Right lung (tissue), 10 donors: ENCODE results near the gene TPH2. TPM values are rescaled to one million over a fixed set of nuclear protein-coding genes. Genes with fewer than 3 reads are reported as not detected.

Experiments
- DNase-seq, 2 donors: peaks; one replicate each; pipeline ENCODE4 v3.0.0-alpha.2; 2013
- long read RNA-seq, 8 donors: transcript quantifications; one replicate each; lab custom pipeline, GENCODE V29; 2026
- polyA plus RNA-seq, 5 donors: library from polyadenylated mRNA; unstranded; fragments of 120-200 nt; gene quantifications; one replicate each; pipeline versions ENCODE4 v1.2.1 to v1.2.3, GENCODE V29; 2013; ENCODE audit warnings: inconsistent platforms in 1 of 5, low replicate concordance in 1 of 5; ENCODE audit not compliant: insufficient read length in 5 of 5, insufficient read depth in 1 of 5

Gene TPH2
- polyA plus RNA-seq = under 1 TPM in 4 of 5 donors, not detected in 1; 0.13 to 0.35 (median 0.20) TPM
- long read RNA-seq, donor 1 = 0 reads
- long read RNA-seq, donor 2 = 0 reads
- long read RNA-seq, donor 3 = 0 reads
- long read RNA-seq, donor 4 = 0 reads
- long read RNA-seq, donor 5 = 0 reads
- long read RNA-seq, donor 6 = 0 reads
- long read RNA-seq, donor 7 = 0 reads
- long read RNA-seq, donor 8 = 0 reads

GRCh38 chr12:71938728-71939385 is at the start of gene TPH2:
TPH2 (plus strand) TSS chr12:71938845; CDS start chr12:71938987, 142 bp downstream.
- DNase-seq = peak; percentile 42 to 63

- no peak for DNase-seq
Observed at GRCh38 chr12:71890475-71890874, 48.2 kb upstream of the TPH2 start.

GRCh38 chr12:71892059-71892458 is 46.6 kb upstream of the TPH2 start:
- DNase-seq = no peak

- DNase-seq = no peak
Observed at GRCh38 chr12:71896205-71896882, 42.3 kb upstream of the TPH2 start.

GRCh38 chr12:71900091-71900490 is 38.6 kb upstream of the TPH2 start:
- DNase-seq = no peak

GRCh38 chr12:71904629-71905028 is 34.0 kb upstream of the TPH2 start:
- DNase-seq = no peak

- no peak for DNase-seq
Observed at GRCh38 chr12:71935594-71935993, 3.1 kb upstream of the TPH2 start.

- no peak for DNase-seq
Observed at GRCh38 chr12:71940068-71940467, 1.4 kb downstream of the TPH2 start.

GRCh38 chr12:71941174-71941573 is 2.5 kb downstream of the TPH2 start:
- DNase-seq = no peak

- no peak for DNase-seq
Observed at GRCh38 chr12:71942259-71942658, 3.6 kb downstream of the TPH2 start.

- no peak for DNase-seq
Observed at GRCh38 chr12:71942703-71943102, 4.1 kb downstream of the TPH2 start.

GRCh38 chr12:71945121-71945520 is 6.5 kb downstream of the TPH2 start:
- no peak for DNase-seq

- DNase-seq = no peak
Observed at GRCh38 chr12:71945883-71946282, 7.2 kb downstream of the TPH2 start.

GRCh38 chr12:71947645-71948105 is 9.0 kb downstream of the TPH2 start:
- peak in 1 of 2 donors; percentile 12 for DNase-seq

- no peak for DNase-seq
Observed at GRCh38 chr12:71948390-71948789, 9.7 kb downstream of the TPH2 start.

- DNase-seq = no peak
Observed at GRCh38 chr12:71949646-71950045, 11.0 kb downstream of the TPH2 start.

GRCh38 chr12:71950404-71950803 is 11.8 kb downstream of the TPH2 start:
- DNase-seq = no peak

GRCh38 chr12:71950819-71951218 is 12.2 kb downstream of the TPH2 start:
- no peak for DNase-seq

GRCh38 chr12:71954083-71954778 is 15.6 kb downstream of the TPH2 start:
- no peak for DNase-seq

- DNase-seq = no peak
Observed at GRCh38 chr12:71954861-71955260, 16.2 kb downstream of the TPH2 start.

- DNase-seq = no peak
Observed at GRCh38 chr12:71955970-71956369, 17.3 kb downstream of the TPH2 start.

- no peak for DNase-seq
Observed at GRCh38 chr12:71958056-71958455, 19.4 kb downstream of the TPH2 start.
